Activated CD4-positive, alpha-beta T cell treated with anti-CD3 and anti-CD28 coated beads for 24 hours (primary cell): ENCODE results near the gene TESMIN.

Experiments used
- DNase-seq, 2 donors: peaks; one replicate each; pipeline ENCODE4 v3.0.0-alpha.2; 2020; ENCODE audit warnings: low read depth in 2 of 2

The TESMIN gene

DNA sequence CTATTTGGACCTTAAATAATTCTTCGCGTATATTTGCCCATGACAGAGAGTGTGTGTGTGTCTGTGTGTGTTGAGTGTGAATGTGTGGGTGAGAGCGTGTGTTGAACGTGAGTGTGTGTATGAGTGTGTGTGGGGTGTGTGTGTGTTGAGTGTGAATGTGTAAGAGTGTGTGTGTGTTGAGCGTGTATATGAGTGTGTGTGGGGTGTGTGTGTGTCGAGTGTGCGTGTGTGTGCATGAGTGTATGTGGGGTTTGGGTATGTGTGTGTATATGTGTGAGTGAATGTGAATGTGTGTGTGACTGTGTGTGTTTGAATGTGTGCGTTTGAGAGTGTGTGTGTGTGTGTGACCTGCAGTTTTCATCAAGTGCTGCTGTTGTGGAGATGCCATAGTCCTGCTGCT lies 40.2 kb downstream of the TESMIN start:
- no peak for DNase-seq

DNA sequence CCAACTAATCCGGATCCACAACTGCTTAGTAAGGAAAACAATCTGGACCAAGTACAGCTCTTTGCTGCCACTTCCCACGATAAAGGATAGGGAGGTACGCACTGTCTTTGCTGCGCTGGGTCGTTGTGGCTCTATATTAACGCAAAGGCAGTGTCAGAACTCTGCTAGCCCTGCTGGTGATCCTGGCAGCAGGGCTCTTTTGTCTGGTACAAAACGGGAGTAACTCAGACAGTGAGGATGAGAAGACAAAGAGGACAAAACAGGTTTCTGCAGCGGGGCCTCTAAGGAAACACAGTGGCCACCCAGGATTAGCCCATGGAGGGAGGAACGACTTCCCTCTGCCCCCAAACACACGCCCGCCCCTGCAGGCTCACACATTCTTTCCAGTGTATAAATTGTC lies 40.9 kb downstream of the TESMIN start:
- DNase-seq: no peak

DNA sequence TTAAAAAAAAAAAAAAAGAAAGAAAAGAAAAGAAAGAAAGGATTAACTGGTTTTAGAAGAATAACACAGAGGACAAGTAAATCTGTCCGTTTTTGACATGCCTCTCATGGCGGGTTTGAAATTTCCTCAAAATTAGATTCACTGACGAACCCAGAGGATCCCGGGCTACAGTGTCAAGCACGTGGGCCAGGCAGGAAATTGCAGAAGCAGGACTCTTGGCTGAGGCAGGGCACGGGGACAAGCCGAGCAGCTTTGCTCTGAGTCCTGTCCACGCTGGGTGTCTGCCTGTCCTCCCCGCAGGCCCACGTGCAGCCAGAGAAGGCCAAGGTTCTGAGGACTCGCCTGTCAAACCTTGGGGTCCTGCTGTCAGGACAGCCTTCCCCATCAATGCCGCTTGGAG lies 42.3 kb downstream of the TESMIN start:
- no peak for DNase-seq

DNA sequence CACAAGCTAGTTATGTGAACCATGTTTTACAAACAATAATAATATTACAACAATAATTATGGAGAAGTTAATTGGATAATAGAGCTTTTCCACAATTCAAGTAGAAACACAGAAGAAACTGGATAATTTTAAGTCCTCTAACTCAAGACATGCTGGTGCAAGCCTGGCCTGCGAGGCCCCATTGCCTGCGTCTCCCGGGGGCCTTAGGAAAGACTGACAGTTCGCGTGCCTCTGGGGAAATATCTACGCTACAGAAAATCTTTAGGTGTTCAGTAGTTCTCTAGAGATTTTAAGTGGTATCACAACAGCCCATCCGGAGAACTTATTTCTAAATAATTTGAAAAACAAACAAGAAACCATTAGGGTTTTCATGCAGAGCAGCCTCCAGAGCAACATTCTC lies 43.8 kb downstream of the TESMIN start:
- DNase-seq: no peak

DNA sequence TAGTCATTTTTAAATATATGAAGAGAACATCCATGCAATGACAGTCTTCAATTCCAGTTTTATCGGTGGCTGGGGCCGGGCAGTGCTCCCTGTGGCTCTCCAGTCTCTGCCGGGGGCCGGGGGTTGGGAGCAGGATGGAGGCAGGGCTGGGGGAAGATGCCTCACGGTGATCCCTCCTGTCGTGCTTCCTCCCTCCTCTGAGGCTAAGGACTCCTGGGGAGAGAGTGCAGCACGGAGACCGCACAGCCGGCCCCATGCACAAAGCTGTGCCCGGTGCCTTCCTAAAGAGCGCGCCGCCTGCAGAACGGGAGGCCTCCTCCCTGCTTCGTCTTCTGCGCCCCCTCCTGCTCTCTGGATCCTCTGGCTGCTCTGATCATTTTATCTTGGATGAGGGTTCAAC lies 46.4 kb downstream of the TESMIN start:
- no peak for DNase-seq

DNA sequence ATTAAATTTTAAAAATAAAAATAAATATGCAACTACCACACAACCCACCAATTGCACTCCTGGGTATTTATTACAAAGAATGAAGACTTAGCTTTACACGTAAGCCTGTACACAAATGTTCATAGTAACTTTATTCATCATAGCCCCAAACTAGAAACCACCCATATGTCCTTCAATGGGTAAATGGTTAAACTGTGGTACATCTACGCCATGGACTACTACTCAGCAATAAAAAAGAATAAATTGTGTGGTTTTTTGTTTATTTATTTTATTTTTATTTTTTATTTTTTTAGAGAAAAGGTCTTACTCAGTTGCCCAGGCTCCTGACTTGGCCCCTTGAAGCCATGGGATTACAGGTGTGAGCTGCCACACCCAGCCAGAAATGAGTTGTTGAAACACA lies 52.3 kb downstream of the TESMIN start:
- DNase-seq: no peak

DNA sequence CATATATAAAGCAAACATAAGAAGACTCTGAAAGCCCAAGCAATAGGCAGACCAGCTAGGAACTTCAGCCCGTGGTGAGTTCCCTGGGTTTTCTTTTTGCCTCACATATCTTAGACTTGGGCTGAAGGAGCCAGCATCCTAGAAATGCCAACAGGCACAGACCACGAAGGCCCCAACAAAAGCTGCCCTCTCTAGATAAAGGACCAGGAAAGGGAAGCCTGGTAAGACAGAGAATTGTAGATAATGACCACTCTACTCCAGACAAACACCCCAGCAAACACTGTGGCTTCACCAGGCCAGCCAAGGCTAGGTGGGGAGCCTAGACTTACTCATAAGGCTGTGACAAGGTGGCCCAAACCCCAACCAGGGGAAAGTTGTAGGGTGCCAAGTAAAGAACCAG lies 55.8 kb downstream of the TESMIN start:
- no peak for DNase-seq

DNA sequence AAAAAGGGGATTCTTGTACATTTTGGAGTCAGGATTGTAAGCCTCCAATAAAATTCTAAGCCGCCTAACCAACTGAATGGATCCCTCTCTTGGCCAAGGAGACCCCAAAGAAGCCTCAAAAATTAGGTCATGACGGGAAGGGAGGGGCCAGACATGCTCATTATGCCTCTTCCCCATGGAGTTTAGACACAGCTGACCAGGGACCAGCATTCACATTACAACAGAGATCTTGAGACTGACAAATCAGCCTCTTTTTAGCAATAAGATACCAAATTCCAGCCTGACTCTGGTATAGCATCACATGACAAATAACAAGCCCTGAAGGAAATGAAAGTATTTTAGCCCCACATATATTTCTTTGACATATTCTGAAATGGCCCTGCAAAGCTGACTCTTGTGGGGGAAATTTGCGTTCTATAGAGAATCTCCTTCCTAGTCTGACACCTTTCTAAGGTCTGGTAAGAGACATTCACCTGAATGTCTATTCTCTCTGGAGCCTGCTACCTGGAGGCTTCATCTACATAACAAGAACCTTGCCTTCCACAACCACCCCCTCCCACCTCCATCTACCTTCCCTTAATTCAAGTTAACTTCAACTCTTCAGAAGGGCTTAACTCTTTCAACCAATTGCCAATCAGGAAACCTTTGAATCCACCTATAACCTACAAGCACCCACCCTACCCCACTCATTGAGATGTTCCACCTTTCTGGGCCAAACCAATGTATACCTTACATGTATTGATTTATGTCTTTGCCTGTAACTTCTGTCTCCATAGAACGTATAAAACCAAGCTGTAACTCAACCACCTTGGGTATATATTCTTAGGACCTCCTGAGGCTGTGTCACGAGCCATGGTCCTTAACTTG lies 56.7 kb downstream of the TESMIN start:
- DNase-seq: no peak

DNA sequence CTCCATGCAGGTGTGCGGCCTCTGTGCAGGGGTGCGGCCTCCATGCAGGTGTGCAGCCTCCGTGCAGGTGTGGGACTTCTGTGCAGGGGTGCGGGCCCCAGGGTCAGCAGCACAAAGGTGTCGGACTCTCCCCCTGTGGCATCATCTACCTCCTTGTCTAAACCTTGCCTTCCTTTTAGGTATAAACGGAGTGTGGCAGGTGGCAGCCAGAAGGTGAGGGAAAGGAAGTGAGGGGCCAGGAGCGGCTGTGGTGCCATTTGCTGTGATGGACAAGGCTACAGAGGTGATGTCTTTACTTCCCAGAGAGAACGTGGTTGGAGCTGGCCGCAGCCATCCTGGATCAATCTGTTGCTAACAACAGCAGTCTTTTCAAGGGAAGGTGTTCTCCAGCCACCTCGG lies 57.8 kb downstream of the TESMIN start:
- DNase-seq: no peak

DNA sequence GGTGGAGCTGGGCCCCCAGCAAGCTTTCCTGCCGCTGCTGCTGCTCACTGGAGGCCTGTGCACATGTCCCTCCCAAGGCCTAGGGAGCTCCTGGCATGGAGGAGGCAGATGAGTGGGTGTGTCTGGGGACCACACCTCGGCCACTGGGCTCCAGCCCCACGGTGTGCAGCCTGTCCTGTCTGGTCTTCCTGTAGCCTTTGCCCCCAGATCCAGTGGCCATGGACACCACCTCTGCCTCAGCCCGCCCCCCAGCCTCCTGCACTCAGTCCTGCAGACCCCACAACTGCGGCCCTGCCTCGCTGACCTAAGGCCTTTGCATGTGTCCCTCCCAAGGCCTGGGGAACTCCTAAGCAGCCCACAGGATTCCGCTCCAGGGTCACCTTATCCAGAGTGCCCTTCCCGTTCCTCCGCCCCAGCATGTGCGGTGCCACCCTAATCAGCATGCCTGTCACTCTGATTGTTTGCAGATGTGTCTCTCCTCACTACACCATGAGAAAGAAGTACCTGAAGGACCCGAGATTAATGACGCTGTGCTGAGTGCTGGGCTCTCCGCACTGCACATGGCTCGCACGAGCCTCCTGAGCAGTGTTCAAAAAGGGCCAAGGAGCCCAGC lies 58.3 kb downstream of the TESMIN start:
- no peak for DNase-seq

DNA sequence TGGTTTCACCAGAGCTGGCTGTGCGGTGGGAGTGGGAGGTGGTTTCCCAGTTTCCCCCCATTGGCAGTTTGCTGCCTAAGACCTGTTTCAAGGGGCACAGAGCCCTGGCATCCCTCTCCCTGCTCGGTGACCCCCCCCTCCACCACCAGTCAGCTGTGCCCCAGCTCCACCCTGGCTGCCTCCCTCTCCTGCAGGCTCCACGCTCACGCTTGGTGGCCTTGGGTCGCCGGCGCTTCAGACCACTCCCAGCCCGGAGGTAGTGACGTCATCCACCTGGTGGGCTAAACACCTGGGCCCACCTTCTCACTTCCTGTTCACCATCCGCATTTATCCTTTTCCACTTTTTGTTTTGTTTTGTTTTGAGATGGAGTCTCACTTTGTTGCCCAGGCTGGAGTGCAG lies 59.2 kb downstream of the TESMIN start:
- DNase-seq: no peak

DNA sequence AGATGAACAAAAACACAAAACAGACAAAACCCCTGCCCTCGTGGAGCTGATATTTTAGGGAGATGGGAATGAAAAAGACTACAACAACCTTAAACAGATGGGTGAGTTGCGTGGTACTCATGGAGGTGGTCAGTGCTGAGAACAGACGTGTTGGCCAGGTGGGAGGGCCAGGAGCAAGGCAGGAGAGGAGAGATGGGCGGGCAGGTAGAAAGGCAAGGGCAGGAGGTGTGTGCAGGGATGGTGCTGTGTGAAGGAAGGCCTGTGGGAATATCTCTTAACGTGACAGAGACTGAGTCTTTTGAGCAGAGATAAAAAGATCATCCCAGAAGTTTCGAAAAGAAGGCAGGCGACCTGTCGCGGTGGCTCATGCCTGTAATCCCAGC lies 59.9 kb downstream of the TESMIN start:
- DNase-seq: no peak

DNA sequence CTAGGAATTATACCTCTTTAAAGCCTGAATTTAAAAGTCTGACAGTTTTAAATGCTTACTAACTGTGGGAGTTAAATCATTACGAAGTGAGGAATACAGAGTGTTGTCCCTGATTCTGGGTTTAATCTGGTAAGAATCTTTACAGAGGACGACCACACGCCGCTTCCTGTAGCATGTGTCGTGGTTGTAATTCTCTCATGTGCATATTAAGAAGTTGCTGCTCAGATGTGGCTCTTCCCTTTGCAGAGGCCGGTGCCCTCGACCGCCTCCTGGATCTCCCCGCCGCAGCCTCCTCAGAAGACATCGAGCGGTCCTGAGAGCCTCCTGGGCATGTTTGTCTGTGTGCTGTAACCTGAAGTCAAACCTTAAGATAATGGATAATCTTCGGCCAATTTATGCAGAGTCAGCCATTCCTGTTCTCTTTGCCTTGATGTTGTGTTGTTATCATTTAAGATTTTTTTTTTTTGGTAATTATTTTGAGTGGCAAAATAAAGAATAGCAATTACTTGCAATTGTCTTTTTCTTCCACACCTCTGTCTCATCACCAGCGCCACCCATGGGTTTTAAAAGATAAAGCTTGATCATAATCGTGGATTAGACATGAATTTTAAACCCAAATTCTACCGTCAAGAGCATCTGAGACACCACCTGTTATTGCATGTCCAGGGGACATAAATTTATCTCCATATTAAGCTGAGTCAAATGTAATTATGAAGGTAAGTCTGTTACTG lies 60.5 kb downstream of the TESMIN start:
- no peak for DNase-seq

DNA sequence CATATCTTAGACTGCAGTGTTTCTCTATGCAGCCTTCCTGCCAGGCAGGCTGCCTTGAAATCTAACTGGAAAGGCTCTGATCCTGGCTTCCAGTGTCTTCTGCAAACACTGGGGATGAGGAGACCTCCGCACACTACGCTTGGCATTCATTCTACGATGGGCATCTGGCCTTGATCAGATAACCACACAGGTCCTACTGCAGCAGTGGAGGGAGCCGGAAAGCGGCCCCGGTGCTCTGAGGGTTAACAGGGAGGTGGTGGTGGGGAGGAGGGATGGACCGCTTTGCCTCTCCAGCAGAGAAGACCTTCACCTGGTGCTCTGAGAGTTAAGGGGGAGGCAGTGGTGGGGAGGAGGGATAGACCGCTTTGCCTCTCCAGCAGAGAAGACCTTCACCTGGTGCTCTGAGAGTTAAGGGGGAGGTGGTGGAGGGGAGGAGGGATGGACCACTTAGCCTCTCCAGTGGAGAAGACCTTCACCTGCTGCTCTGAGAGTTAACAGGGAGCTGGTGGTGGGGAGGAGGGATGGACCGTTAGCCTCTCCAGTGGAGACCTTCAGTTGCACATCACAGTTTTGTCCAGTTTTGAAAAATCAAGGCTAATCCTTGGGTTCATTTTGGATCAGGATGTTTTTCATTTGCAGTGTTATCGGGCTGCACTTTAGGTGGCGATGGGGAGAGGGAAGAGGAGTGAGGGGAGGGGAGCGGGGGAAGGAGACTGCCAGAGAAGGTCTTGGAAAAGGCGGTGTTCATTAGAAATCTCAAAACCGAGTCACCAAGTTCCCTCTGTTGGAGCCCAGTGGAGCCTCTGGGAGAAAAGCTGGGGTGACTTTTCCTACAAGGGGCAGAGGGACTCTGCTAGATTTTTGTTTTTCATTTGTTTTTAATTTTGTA lies 61.3 kb downstream of the TESMIN start:
- no peak for DNase-seq

DNA sequence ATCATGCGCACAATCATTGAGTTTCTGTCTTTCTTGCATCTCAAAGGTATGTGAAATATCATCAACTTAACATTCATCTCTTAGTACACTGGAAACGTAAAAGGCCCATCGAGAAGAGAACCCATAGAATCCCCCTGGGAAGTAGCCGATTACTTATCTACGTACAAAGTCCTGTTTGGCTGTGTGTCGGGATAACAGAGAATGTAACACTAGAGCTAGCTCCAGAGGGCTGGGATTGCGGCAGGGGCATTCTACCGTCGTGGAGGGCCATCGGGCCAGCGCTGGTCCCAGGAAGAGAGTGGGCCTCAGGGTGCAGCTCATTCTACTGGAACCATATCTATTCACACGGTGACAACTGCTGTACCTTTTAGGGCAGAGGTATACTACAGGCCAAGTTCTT lies 62.4 kb downstream of the TESMIN start:
- no peak for DNase-seq

DNA sequence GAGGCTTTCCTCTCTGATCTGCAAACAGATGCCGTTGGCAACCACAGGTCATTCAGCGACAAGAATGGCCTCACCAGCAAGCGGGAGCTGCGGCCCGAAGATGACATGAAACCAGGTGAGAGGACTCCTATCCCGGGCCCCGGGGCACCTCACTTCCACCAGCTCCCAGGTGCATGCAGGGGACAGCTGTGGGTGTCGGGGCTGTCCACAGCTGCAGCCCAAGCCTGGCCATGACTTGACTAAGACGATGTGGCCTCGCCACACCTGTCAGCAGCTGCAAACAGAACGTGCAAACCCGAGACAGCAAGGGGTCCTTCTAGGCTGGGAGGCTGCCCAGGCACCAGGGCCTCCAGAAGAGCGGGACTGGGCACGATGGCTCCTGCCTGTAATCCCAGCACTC lies 63.3 kb downstream of the TESMIN start:
- DNase-seq: no peak

DNA sequence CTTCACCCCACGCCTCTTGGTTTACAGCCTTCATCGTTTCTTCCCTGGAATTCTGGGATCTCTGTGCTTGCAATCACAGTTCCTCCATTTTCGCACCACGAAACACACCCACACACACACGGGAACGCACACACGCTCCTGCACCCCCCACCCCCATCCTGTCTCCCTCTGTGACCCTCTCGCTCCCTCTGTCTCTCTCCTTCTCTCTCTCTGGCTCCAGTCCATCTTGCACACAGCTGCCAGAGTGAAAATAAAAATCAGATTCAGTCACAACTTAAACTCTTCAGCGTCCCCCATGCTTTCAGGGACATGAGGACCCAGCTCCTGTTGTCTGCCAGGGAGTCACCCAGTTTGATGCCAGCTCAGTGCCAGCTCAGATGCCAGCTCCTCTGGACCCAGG lies 64.0 kb downstream of the TESMIN start:
- DNase-seq: no peak

DNA sequence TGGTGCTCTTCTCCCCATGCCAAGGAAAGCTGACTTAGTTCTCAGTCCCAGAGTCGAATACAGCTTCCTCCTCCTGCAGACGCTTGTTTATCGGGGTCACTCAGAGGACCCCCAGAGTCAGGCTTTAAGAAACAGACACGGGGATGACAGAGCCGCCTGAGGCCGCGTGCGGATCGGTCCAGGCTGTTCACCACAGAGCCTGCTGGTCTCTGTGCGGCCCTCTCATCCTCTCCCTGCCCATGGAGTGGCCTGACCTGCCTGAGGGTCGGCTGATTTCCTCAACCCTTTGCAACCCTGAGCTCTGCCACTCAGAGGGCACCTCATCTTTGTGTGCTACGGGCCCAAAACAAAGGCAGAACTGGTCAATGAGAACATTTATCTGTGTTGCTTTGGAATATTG lies 64.8 kb downstream of the TESMIN start:
- no peak for DNase-seq

DNA sequence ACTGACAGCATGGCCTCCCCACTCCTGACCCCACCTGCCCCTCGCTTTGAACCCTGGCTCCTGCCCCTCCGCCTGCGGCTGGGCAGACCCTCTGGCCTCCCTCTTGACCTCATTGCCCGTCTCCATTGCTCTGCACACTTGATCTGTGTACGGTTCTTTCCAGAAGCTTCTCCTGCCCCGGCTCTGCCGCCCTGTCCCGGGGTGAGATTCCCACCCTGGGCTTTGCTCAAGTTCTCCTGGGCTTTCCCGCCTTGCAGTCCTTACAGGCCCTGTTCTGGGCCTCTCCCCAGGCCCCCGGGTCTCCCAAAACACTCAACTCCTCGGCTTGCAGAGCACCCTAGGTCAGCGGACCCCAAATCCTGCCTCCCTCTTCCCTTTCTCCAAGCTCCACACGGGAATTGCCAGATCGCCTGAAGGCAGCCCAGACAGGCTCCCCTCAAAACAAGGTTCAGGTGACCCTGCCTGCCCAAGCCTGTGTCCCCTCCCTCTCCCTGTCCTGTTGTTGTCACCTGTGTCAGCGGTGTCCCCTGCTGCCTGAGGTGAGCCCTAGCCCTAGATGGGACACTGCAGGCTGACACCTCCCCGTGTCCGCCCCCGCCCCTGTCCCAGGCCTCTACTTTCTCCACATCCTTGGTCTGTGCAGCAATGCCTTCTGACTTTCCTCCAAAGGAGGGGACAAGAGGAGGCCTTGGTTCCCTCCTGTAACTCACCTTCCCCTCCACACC lies 65.5 kb downstream of the TESMIN start:
- DNase-seq: no peak

DNA sequence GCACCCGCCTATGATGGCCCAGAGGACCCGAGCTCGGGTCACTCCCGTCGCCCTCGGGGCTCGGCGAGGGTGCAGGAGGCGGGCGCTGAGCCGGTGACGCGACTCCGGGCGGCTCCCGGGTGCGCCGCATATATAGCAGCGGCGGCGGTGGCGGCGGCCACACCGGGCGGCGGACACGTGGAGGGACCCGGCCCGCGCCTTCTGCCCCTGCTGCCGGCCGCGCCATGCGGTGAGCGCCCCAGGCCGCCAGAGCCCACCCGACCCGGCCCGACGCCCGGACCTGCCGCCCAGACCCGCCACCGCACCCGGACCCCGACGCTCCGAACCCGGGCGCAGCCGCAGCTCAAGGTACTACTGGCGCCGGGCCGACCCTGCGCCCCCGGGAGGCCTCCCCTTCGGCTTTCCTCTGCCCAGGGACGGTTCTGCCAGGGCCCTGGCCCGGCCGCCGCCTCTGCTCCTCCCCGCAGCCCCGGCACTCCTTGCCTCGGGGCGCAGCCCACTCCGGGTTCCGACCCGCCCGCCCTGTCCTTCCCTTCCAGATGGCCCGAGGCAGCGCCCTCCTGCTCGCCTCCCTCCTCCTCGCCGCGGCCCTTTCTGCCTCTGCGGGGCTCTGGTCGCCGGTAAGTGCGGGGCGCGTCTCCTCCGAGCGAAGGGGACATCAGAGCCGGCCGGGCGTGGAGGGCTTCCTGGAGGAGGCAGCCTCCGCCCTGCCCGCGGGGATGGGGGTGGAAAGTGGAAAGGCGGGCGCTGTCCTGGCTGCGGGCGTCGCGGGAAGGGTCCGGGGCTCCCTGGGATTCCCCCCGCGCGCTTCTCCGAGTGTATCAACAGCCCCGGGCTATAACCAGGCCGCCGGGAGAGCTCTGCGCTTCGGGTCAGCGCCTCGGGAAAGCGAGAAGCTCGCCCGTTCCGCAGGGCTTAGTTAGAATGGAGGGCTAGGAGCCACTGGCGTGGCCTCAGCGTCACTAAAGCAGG lies 66.6 kb downstream of the TESMIN start, which contains the start of gene GAL:
TSS of gene GAL (plus strand) at position 160 of the 972 bp plus-strand sequence. CDS start at position 540, 380 bp downstream.
- DNase-seq: peak in 1 of 2 donors; percentile 14
